Stimulated activated CD4-positive, alpha-beta T cell treated with anti-CD3 and anti-CD28 coated beads, TNF-alpha, amount 100 ng/mL, for 4 hours (primary cell): ENCODE data around the gene TMEM59L.

ENCODE experiments used
- DNase-seq, 3 experiments: peaks; one replicate each; pipeline ENCODE4 v3.0.0-alpha.2; 2020; ENCODE audit warnings: low read depth in 3 of 3

Gene TMEM59L

DNA sequence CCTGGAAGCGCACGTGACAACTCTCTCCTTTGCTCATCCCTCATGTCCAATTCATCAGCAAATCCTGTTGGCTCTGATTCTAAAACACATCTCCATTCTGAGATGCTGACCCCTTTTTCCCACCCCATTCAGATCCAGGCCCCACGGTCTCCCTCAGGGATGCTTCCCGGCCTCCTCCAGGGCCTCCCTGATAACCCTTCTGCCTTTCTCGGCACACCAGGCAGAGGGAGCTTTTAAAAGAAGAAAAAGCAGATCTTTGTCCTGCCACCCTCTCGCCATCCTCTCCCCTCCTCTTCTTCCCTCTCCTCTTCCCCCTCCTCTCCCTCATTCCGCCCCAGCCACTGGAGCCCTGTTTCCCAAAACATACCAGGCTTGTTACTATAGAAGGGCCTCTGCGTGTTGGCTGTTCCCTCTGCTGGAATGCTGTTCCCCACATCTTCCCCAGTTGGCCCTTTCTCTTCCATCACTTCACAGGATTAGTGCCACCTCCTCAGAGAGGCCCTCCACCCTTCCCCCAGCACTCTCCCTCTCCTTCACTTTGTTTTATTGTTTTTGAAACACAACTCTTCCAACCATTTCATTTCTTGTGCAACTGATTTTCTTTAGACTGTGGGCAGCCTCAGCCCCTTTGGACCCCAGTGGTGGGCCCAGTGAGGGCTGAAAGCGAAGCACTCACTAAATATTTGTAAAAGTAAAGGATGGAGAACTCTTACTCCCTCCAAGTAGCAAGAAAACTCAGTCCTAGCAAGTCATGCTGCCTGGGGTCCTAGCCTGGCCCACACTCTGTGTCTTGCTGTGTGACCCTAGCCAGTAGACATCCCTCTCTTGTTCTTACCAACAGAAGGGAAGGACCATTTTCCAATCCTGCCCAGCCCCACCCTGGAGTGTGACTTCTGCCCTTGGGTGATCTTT lies 3.6 kb upstream of the TMEM59L start:
- DNase-seq = no peak

GRCh38 chr19:18609717-18610051 lies 3.0 kb upstream of the TMEM59L start:
- DNase-seq = no peak

DNA sequence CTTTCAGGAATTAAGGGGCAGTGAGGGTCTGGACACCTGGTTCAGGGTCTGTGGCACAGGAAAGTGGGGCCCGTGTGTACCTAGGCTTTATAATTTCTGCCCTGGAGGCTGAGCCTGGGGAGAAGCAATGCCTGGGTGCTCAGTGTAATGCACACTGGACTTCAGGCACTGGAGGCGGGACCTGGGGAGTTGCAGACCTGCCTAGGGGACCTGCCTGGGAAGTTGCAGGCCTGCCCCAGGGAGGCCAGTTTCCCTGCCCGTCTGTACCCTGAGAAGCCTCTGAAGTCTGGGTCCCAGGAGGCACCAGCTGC lies 2.5 kb upstream of the TMEM59L start:
- no peak for DNase-seq

DNA sequence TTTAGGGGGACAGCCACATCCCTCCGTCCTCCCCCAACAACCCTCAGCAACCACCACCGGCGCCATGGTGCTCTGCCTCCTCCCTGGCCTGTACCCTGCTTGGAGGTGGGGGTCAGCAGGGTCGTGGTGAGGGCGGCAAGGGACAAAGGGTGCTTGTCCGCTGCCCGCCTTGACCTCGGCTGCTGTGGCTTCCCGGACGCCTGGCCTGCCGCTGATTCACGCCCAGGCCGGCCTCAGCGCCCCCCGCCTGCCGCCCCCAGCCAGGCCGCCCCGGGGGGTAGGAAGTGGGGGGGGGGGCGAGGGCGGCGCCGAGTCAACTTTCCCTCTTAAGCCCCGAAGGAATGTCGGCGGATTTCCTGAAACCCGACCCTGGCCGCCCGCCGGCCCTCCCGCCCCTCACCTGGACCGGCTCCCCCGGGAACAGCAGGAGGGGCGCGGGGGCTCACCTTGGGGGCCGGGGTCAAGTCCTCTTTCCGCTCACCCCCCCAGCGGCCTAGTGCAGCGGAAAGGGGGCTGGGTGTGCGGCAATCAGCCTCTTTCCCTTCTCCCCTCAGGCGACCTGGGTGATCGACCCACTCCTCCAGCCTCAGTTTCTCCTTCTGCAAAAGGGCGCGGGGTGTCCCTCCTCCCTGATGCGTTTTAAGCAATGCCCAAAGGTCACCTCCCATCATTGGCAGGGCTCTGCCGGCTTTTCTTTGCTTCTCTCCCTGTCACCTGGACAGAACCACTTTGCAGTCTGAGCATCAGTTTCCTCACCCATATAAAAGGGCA lies 1.9 kb upstream of the TMEM59L start:
- no peak for DNase-seq

- DNase-seq = no peak
Measured at GRCh38 chr19:18611327-18612050, 1.2 kb upstream of the TMEM59L start.

DNA sequence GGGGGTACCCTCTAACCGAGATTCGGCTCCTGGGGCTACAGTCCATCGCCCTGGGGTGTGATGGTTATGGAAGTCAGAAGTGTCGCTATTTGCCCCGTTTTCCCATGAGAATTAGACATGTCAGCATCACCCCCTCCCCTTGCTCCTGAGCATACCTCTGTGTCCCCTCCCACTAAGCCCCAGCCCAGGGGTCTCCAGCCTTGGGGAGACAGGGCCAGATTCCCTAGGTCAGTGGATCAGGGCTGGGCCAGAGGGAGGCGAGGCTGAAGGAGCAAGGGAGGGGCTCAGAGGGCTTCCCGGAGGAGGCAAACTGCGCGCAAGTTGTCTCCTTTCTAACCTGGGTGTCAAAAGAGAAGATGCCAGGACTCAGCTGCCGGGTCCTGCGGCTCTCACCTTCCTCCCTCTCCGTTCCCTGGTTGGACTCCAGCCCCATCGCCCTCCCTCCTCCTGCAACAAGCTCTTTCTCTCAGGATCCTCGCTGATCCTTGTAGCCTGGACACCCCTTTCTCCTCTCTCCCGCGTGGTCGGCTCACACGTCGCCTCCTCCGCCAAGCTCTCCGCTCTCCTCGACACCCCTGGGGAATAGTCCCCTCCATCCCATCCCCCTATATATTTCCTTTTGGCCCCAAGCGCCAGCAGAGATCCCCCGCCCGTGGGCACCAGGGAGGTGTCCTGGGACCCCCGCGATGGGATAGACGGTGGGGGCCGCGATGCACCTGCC lies 459 bp upstream of the TMEM59L start:
- no peak for DNase-seq

DNA sequence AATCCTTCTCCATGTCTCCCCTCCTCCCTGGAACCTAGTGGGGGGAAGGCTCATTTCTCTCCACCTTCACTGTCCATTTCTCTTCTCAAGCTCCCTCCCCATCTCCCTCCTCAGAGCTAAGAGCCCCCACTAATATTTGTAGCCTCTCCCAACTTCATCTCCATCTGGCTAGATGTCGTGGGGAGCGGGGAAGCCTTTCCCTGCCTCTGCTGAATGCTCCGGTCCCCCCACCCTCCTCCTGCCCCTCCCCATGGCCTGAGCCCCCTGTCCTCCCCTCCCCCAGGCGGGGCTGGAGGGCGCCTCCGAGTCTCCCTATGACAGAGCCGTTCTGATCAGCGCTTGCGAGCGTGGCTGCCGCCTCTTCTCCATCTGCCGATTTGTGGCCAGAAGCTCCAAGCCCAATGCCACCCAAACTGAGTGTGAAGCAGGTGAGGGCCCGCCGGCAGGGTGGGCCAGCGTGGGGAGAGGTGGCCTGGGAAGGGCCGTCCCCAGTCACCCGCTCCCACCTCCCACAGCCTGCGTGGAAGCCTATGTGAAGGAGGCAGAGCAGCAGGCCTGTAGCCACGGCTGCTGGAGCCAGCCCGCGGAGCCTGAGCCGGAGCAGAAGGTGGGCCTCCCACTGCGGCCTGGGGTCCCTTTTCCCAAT lies 1.0 kb downstream of the TMEM59L start:
- DNase-seq = no peak

- no peak for DNase-seq
Measured at GRCh38 chr19:18616023-18616422, 3.4 kb downstream of the TMEM59L start.

GRCh38 chr19:18617562-18617961 lies 4.9 kb downstream of the TMEM59L start:
- no peak for DNase-seq

DNA sequence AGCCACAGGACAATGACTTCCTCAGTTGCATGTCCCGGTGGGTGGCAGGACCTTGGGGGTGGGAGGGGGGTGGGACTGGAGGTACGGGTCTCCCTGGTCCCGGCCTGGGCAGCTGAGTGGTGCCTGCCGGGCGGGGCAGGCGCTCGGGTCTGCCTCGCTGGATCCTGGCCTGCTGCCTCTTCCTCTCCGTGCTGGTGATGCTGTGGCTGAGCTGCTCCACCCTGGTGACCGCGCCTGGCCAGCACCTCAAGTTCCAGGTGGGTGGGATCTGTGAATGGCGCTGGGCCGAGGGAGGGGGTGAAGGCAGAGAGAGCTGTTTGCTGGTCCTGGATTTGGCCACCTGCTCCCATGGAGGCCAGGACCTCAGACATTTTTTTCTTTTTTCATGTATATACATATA lies 5.6 kb downstream of the TMEM59L start:
- DNase-seq = no peak

DNA sequence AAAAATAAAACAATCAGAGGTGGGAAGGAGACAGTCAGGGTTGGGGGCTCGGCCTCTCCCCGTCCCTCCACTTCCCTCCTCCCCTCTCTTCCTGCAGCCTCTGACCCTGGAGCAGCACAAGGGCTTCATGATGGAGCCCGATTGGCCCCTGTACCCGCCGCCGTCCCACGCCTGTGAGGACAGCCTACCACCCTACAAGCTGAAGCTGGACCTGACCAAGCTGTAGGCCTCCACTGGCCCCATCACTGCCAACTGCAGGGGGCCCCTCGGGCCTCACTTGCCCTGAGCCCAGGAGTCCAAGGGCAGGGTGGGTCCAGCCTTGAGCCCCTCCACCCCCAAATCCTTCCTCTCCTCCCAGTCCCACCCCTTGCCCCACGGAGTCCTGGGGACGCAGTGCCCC lies 7.6 kb downstream of the TMEM59L start:
- DNase-seq = no peak

GRCh38 chr19:18620902-18621301 lies 8.2 kb downstream of the TMEM59L start:
- no peak for DNase-seq

GRCh38 chr19:18626906-18627305 lies 14.2 kb downstream of the TMEM59L start:
- DNase-seq = no peak

DNA sequence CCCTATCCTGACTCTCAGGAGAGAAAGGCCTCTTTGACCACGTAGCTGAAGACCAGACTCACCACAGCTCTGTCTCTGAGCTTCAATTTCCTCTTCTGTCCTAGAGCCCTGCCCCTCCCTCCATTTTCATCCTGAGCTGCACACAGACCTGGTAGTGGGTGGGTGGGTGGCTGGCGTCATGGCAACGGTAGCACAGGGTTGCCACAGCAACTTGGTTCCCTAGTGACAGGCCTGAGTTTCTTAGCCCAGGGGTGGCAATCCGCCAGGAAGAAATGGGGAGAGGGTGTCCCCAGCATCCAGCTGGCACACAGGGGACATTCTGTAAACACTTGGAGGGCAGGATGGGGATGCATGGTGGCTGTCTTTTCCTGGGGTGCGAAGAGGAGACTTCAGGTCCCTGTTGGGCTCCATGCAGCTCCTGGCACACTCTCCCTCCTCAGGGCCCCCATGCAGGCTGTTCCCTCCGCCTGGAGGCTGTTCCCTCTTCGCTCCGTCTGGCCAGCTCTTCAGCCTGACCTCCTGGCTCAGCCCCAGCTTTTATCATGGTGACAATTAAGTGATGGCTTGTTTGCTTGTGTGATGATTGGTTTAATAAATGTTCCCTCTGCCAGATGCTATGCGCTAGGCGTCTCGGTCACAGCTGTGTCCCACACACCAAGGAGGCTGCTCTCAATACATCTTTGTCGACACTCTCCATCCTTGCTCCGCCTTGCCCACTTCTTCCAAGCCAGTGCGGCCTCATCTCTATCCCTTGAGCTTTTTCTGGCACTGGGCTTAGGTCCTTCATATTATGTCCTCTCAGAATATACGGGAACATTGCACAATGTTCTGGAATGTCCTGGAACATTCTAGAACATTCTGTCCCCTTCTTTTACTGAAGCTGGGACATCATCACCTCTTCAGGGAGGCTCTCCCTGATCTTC lies 16.8 kb downstream of the TMEM59L start:
- no peak for DNase-seq

GRCh38 chr19:18633321-18633720 lies 20.7 kb downstream of the TMEM59L start:
- DNase-seq = no peak

GRCh38 chr19:18634612-18635297 lies 22.1 kb downstream of the TMEM59L start:
- no peak for DNase-seq

- DNase-seq = no peak
Measured at GRCh38 chr19:18635831-18636182, 23.1 kb downstream of the TMEM59L start.

GRCh38 chr19:18636183-18636968 lies 23.7 kb downstream of the TMEM59L start:
- DNase-seq = peak; percentile 99
